Fibroblast of pulmonary artery (primary cell): ENCODE data around the gene OR8B8.

ENCODE experiments used
- DNase-seq: peaks from one replicate; pipeline ENCODE4 v3.0.0-alpha.2; 2010; ENCODE audit warnings: low read depth
- H3K4me3 ChIP-seq: replicated peaks from 2 replicates; pipeline ENCODE4 v1.5.1; 2011; ENCODE audit warnings: low read depth, mild to moderate bottlenecking, control low read depth, low read length, moderate library complexity
- TF ChIP-seq, protein P1 (sequence below): IDR thresholded peaks from 2 replicates; pipeline ENCODE4 v1.5.1; 2011; ENCODE audit warnings: mild to moderate bottlenecking, control low read depth, low read length, inconsistent platforms; ENCODE audit errors: missing control alignments

Gene OR8B8, protein sequence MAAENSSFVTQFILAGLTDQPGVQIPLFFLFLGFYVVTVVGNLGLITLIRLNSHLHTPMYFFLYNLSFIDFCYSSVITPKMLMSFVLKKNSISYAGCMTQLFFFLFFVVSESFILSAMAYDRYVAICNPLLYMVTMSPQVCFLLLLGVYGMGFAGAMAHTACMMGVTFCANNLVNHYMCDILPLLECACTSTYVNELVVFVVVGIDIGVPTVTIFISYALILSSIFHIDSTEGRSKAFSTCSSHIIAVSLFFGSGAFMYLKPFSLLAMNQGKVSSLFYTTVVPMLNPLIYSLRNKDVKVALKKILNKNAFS

DNA sequence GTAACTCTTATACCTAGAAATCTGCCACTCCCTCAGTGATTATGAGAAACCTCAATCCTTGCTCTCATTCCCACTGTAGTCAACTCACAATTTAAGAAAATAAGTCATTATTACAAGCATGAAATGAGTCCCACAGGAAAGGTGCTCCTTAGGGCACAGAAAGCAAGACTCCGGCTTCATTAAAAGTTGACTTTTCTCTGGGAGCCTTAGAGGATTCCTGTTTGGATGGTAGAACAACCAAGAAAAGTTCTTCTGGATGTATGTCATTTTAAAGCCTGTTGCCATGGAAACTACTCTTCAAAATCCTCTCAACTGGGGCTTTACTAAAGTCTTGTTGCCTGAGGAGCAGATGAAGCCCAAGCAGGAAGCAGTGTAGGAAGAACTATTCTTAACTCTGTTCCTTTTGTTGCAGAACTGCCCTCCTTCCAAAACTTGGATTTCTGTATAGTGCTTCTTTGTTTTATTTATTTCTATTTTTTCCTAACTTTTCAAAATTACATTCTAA is at the start of gene OR8B8:
Gene OR8B8 (minus strand): TSS at position 51 of the 505 bp plus-strand sequence. CDS start 4,611 bp downstream, outside the sequence.
- no peak for DNase-seq
- TF ChIP-seq, protein P1, sequence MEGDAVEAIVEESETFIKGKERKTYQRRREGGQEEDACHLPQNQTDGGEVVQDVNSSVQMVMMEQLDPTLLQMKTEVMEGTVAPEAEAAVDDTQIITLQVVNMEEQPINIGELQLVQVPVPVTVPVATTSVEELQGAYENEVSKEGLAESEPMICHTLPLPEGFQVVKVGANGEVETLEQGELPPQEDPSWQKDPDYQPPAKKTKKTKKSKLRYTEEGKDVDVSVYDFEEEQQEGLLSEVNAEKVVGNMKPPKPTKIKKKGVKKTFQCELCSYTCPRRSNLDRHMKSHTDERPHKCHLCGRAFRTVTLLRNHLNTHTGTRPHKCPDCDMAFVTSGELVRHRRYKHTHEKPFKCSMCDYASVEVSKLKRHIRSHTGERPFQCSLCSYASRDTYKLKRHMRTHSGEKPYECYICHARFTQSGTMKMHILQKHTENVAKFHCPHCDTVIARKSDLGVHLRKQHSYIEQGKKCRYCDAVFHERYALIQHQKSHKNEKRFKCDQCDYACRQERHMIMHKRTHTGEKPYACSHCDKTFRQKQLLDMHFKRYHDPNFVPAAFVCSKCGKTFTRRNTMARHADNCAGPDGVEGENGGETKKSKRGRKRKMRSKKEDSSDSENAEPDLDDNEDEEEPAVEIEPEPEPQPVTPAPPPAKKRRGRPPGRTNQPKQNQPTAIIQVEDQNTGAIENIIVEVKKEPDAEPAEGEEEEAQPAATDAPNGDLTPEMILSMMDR, result no peak
- no peak within 1 kb of the TSS for H3K4me3 ChIP-seq

DNA sequence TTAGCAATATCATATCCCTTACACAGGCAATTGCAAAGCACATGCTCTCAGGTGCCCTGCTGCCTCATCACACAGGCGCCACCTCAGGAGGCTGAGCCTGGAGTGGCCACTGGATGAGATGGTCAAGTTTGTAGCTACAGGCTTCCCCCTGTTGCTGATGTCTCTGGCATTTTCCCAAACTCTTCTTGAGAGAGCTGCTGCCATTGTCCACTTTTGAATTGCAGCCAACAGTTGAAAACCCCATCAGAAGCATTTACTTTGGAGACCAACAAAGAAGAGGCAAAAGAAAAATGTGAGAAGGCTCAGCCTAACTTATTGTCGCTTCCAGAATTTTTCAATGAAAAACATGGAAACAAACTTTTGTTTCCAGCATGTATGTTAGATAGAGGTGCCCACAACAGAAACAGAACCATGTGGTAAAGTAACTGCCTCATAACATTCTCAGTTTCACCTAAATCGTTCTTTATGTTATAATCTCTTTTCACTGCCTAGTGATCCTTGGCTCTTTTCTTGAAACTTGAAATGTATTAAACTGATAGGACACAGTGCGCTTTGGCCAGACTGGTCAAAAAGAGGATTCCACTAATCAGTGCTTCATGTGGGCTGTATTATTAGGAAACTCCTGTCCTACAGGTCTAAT is 47.6 kb upstream of the OR8B8 start:
- TF ChIP-seq, protein P1, result no peak
- peak; percentile 37 for DNase-seq
- no peak overlapping the region for H3K4me3 ChIP-seq

DNA sequence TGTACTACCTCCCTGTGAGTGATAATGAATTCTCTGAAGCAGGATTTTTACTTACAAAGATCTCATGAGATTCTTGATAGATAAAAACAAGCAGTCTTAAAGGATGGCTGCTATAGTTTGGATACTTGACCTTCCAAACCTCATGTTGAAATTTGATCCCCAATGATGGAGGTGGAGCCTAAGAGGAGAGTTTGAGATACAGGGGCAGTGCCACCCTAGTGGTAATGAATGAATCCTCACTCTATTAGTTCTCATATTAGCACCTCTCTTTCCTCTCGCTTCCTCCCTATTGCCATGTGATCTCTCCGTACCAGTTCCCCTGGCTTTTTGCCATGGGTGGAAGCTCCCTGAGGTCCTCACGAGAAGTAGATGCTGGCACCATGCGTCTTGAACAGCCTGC is 37.9 kb upstream of the OR8B8 start:
- no peak for DNase-seq
- H3K4me3 ChIP-seq, result no peak overlapping the region
- TF ChIP-seq, protein P1, result no peak

- TF ChIP-seq, protein P1, result no peak
- DNase-seq, result peak; percentile 48
Observed at GRCh38 chr11:124482362-124483147, 37.1 kb upstream of the OR8B8 start.

GRCh38 chr11:124481365-124482323 is 36.1 kb upstream of the OR8B8 start:
- peak overlapping the region; percentile 55 for H3K4me3 ChIP-seq
- DNase-seq, result peak; percentile 80

More at GRCh38 chr11:124482362-124483147, 37.1 kb upstream of the OR8B8 start:
- H3K4me3 ChIP-seq, result peak overlapping the region; percentile 55

More at GRCh38 chr11:124481365-124482323, 36.1 kb upstream of the OR8B8 start:
- TF ChIP-seq, protein P1, result no peak
